RCC 7860 (cell line): ENCODE measurements around the gene RAPGEF2.
"Not testable (repeated sequence)": the region's sequence is repeated elsewhere in the genome, so short reads cannot be mapped to it uniquely, and the experiment has no call there.

Experiments
- DNase-seq: peaks from one replicate; pipeline ENCODE4 v3.0.0-alpha.2; 2015; ENCODE audit warnings: low spot score
- FAIRE-seq: peaks from 2 replicates; lab custom pipeline; 2012; peaks lifted over from hg19 to GRCh38; lab: Jason Lieb, UNC

RAPGEF2 gene

GRCh38 chr4:159098482-159099127, 4.3 kb upstream of the RAPGEF2 start:
- no peak for DNase-seq
- FAIRE-seq = no peak

- no peak for FAIRE-seq
- DNase-seq = no peak
Observed at GRCh38 chr4:159101988-159102621, 774 bp upstream of the RAPGEF2 start.

- FAIRE-seq (no peak), DNase-seq (no peak)
Observed at GRCh38 chr4:159103384-159103990, 608 bp downstream of the RAPGEF2 start.

DNA sequence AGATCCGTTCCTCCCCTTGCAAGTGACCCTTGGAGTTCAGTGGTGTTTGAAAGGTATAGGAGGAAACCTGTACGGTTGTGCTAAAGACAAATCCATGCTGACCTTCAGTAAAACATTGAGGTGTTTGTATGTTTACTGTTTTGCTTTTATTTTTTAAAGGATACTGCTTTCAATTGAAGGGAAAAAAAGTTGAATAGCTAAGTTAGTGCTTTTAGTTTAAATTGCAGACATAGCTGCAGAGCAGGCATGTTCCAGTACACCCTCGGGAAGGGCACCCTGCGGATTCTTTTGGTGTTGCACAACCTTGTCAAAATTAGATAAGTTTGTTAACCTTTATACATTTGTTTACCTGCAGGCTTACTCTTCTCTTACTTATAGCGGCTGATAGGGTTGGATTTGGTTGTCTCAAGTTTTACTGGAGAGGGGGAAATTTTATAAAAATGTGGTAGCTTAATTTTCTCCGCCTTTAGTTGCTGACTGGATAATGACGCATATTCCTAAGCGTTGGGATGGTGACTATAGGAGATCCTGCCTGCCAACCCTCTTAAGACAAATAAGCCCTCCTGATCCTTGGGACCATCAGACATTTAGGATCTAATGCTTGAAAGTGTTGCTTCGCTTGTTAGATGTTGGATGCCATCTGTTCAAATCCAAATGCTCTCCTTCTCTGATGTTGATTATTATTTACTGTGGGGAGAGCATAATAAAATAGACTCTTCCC, 2.0 kb downstream of the RAPGEF2 start:
- no peak for FAIRE-seq
- peak; percentile 19 for DNase-seq

DNA sequence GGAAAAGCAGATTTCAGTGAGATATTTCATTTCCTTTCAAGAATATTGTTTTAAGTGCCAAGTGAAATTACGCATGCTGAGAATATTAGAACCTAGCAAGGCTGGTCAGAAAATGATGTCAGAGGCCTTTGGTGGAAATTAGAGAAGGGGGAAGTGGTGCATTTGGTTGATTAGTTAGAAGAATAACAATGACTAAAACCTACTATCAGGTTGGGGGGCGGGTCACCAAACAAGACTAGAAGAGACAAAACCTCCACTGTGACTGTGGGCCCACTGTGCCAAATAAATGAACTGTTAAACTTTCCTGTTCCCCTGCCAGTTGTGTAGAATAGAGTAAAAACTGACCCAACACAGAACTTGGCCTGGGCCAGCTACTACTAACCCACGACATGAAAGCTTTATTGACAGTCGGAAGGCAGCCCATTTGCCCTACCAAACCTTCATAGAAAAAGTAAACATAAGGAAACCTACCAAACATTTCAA, 2.9 kb downstream of the RAPGEF2 start:
- DNase-seq = no peak
- FAIRE-seq = no peak

DNA sequence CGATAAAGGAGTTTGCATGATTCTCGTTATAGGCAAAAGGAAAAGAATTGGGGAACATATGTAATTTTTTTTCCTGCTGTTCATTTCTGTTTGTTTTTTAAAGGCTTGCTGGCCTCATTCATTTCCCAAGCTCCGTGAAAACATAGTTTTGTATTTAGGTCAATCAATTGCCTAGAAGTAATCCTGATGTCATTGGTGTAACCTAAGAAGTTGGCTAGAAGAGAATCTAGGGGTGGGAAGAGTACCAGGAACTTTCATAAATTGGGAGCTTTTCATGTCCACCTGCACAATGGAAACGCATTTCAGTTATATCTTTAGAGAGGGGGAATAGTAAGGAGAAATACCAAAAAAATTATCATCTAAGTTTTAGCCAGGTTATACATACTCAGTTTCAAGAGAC, 3.8 kb downstream of the RAPGEF2 start:
- no peak for DNase-seq
- no peak for FAIRE-seq

DNA sequence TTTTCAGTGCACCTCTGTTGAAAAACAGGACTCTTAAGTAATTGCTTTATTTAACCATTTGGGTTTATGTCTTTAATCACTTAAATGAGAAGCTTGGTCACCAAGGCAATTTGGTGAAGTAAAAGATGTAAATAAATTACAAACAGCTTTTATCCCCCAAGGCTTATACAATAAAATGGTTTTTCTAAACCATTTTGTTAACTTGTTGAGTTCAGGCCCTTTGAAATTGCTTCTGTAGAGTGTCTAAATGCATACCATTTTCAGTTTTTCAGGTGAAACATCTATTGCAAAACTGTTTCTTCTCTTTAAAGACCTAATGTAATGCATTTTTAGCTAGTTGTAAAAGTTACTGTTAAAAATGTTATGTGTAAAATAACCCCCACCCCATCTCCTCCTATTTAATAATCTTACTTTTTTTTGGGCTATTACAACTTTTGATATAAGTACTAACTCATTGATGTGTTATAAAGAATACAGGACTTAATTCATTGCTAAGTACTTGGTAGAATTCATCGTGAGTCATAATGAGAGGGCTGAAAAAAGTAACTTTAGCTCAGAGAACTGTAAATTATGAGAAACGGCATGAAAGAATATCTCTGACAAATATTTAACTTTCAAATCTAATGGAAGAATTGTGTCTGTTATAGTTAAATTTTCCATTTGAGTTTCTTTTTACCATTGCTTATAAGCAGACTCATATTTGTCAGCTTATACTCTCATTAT, 4.5 kb downstream of the RAPGEF2 start:
- FAIRE-seq (peak; percentile 80), DNase-seq (peak; percentile 12)

DNA sequence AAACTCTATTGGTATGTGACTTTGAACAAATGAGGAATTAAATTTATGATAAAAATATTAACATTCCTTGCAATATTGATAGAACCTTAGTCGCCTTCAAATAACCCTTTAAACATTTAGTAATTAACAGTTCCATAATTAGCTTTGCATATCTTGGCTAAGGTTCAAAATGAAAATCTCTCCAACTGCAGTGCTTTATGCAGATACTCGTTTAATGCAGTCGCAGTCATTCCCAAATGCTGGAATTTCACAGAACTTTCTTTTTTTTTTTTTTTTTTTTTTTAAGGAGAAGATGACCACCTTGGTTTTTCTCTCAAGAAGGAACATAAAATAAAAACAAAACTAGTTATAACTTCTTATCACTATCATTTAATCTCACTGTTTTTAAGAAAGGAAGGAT, 5.2 kb downstream of the RAPGEF2 start:
- no peak for DNase-seq
- FAIRE-seq = no peak

- FAIRE-seq = no peak
Observed at GRCh38 chr4:159110961-159111360, 8.1 kb downstream of the RAPGEF2 start.

GRCh38 chr4:159111416-159111815, 8.5 kb downstream of the RAPGEF2 start:
- DNase-seq = no peak
- no peak for FAIRE-seq

More at GRCh38 chr4:159110961-159111360, 8.1 kb downstream of the RAPGEF2 start:
- no peak for DNase-seq

DNA sequence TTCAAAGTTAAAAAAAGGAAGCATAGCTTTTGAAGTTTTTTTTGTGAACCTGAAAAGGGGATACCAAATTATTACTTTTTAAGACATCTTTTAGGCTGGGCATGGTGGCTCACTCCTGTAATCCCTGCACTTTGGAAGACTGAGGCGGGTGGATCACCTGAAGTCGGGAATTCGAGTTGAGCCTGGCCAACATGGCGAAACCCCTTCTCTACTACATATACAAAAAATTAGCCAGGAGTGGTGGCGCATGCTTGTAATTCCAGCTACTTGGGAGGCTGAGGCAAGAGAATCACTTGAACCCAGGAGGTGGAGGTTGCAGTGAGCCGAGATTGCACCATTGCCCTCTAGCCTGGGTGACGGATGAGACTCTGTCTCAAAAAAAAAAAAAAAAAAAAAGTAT, 10.5 kb downstream of the RAPGEF2 start:
- not testable (repeated sequence) for FAIRE-seq, DNase-seq

DNA sequence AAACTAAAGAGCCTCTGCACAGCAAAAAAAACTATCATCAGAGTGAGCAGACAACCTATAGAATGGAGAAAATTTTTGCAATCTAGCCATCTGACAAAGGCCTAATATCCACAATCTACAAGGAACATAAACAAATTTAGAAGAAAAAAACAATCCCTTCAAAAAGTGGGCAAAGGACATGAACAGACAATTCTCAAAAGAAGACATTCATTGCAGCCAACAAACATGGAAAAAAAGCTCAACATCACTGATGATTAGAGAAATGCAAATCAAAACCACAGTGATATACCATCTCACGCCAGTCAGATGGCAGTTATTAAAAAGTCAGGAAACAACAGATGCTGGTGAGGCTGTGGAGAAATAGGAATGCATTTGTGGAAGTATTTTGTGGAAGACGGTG, 13.2 kb downstream of the RAPGEF2 start:
- not testable (repeated sequence) for FAIRE-seq, DNase-seq

GRCh38 chr4:159116693-159117092, 13.8 kb downstream of the RAPGEF2 start:
- not testable (repeated sequence) for FAIRE-seq, DNase-seq

DNA sequence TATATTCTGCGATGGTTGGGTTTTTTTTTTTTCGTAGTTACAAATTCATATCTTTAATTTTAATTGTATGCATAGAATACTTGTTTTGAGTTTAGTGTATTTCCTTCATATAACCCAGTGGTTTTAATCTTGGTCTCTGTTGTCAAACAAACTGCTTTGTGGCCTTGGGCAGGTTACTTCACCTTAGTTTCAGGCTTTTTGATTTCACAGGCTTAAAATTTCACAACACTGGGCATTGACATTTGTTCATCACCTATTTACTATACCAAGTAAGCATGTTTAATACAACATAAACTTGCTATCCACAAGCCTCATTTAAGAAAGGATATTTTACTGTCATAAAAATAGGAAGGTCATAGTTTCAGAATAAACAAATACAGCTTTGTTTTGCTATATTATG, 14.7 kb downstream of the RAPGEF2 start:
- no peak for DNase-seq
- FAIRE-seq = no peak

DNA sequence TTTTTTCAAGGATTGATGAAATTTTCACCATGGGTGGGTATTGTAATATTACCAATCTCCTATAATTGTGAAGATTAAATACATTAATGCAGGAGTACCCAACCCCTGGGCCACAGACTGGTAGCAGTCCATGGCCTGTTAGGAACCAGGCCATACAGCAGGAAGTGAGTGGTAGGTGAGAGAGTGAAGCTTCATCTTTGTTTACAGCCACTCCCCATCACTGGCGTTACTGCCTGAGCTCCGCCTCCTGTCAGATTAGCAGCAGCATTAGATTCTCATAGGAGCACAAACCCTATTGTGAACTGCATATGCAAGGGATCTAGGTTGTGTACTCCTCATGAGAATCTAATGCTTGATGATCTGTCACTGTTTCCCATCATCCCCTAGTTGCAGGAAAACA, 15.1 kb downstream of the RAPGEF2 start:
- DNase-seq (no peak), FAIRE-seq (no peak)

DNA sequence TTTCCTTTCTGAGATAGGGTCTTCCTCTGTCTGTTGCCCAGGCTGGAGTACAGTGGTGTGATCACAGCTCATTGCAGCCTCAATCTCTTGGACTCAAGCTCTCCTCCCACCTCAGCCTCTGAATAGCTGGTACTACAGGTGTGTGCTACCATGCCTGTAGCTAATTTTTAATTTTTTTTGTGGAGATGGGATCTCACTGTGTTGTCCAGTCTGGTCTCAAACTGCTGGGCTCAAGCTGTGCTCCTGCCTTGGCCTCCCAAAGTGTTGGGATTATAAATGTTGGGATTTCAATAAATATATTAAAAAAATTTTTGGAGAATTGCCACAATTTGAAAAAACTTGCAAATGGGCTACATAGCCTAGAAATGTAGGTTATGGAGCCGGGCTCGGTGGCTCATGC, 18.5 kb downstream of the RAPGEF2 start:
- no peak for FAIRE-seq
- DNase-seq = no peak

- DNase-seq (no peak), FAIRE-seq (no peak)
Observed at GRCh38 chr4:159126716-159127115, 23.8 kb downstream of the RAPGEF2 start.

DNA sequence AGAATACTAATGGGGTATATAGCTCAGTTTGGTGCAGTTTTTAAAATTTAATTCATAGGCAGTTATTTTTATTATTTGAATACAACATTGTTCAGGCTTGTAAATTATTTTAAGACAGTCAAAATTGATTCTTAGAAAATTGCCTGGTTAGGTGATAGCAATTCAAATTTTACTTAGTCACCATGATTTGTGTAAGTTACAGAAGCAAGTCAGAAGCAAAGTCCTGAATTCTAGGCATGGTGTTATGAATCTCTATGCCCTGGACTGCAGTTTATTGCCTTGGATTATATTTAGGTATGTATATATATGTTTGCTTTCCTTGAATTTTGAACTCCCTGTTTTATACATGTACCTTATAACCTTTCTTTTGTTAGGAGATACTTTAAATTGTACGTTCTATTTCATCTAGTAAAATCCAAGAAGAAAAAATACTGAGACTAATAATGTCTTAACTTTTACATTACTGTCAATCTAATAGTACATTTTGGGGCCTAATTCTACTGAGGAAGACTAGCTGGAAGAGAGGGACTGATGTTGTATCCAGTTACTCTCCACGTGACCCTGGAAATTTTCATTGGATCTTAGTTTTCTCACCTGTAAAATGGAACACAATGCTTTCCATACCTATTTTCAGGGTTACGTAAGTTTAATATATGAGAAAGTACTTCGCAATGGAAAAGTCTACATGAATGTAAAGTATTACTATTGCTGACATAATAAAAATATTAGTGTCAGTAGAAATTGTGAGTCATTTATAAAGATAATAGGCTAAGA, 25.1 kb downstream of the RAPGEF2 start:
- FAIRE-seq (no peak), DNase-seq (no peak)

GRCh38 chr4:159129814-159130550, 27.1 kb downstream of the RAPGEF2 start:
- DNase-seq = peak; percentile 31
- FAIRE-seq = no peak
